Measurements from ENCODE around the gene MACC1.
"Not testable (repeated sequence)": the region's sequence is repeated elsewhere in the genome, so short reads cannot be mapped to it uniquely, and the experiment has no call there.

Gene MACC1

GRCh38 chr7:20126060-20126459, 91.1 kb downstream of the MACC1 start:
- not testable (repeated sequence) for DNase-seq (ENCODE audit: low read depth)

GRCh38 chr7:20124087-20124486, 93.1 kb downstream of the MACC1 start:
- DNase-seq (ENCODE audit: low read depth) = not testable (repeated sequence)

- not testable (repeated sequence) for DNase-seq (ENCODE audit: low read depth)
These were observed 94.4 kb downstream of the MACC1 start for GRCh38 chr7:20122653-20123316.

- no peak for DNase-seq (ENCODE audit: low read depth)
These were observed 95.1 kb downstream of the MACC1 start for GRCh38 chr7:20122073-20122472.

- no peak for DNase-seq (ENCODE audit: low read depth)
These were observed 95.8 kb downstream of the MACC1 start for GRCh38 chr7:20121404-20121803.

GRCh38 chr7:20120611-20121168, 96.5 kb downstream of the MACC1 start:
- not testable (repeated sequence) for DNase-seq (ENCODE audit: low read depth)

GRCh38 chr7:20116869-20117268, 100.3 kb downstream of the MACC1 start:
- no peak for DNase-seq (ENCODE audit: low read depth)

- DNase-seq (ENCODE audit: low read depth) = no peak
These were observed 102.7 kb downstream of the MACC1 start for GRCh38 chr7:20114468-20114867.

GRCh38 chr7:20113427-20114027, 103.7 kb downstream of the MACC1 start:
- DNase-seq (ENCODE audit: low read depth) = no peak

- DNase-seq (ENCODE audit: low read depth) = no peak
These were observed 104.5 kb downstream of the MACC1 start for GRCh38 chr7:20112696-20113095.

- DNase-seq (ENCODE audit: low read depth) = no peak
These were observed 105.2 kb downstream of the MACC1 start for GRCh38 chr7:20111821-20112542.

GRCh38 chr7:20107582-20107981, 109.6 kb downstream of the MACC1 start:
- no peak for DNase-seq (ENCODE audit: low read depth)

- no peak for DNase-seq (ENCODE audit: low read depth)
These were observed 112.5 kb downstream of the MACC1 start for GRCh38 chr7:20104696-20105095.

GRCh38 chr7:20102982-20103381, 114.2 kb downstream of the MACC1 start:
- no peak for DNase-seq (ENCODE audit: low read depth)

GRCh38 chr7:20095862-20096261, 121.3 kb downstream of the MACC1 start:
- no peak for DNase-seq (ENCODE audit: low read depth)

GRCh38 chr7:20095436-20095835, 121.7 kb downstream of the MACC1 start:
- no peak for DNase-seq (ENCODE audit: low read depth)

GRCh38 chr7:20089431-20089830, 127.8 kb downstream of the MACC1 start:
- DNase-seq (ENCODE audit: low read depth) = no peak

GRCh38 chr7:20085086-20085485, 132.1 kb downstream of the MACC1 start:
- DNase-seq (ENCODE audit: low read depth) = no peak

All from T-helper 22 cell (primary cell).